Esophagus muscularis mucosa (tissue), 4 donors: Measurements from ENCODE around the gene ADAMTS20.

Experiments used
- CTCF ChIP-seq, 3 experiments: fragments of 200-600 bp in 2 of 3; fragments of 450-650 bp in 1 of 3; sonication (generic) in 2 of 3; IDR thresholded peaks; one replicate each; pipeline ENCODE4 v1.5.1; 2017 to 2019; ENCODE audit warnings: antibody characterized with exemption in 3 of 3, mild to moderate bottlenecking in 2 of 3, moderate library complexity in 1 of 3
- EP300 ChIP-seq: sonication (generic); formaldehyde crosslinking; IDR thresholded peaks from one replicate; pipeline ENCODE4 v1.6.1; 2017; ENCODE audit warnings: antibody characterized with exemption
- POLR2A ChIP-seq: fragments of 450-650 bp; IDR thresholded peaks from one replicate; pipeline ENCODE4 v1.6.1; 2017; ENCODE audit warnings: antibody characterized with exemption, moderate library complexity, mild to moderate bottlenecking, low read depth
- POLR2AphosphoS5 ChIP-seq, 2 donors: sonication (generic); formaldehyde crosslinking; IDR thresholded peaks; one replicate each; pipeline ENCODE4 v1.6.1; 2017; ENCODE audit warnings: antibody characterized with exemption in 2 of 2

- no peak for TF ChIP-seq CTCF (IDR thresholded peaks at IDR 0.05)
- no peak for TF ChIP-seq EP300
- TF ChIP-seq POLR2A: no peak
- TF ChIP-seq POLR2AphosphoS5 (IDR thresholded peaks at IDR 0.05): no peak
Measured at GRCh38 chr12:43337571-43338444, 214.2 kb downstream of the ADAMTS20 start.
